ENCODE measurements around the gene GIPR. TPM values are rescaled to one million over a fixed set of nuclear protein-coding genes. Genes with fewer than 3 reads are reported as not detected.

GIPR gene
- total and polyA plus RNA-seq, 2 of the 13 experiments (the other 11 are each of a cell fraction or from before 2014, with no cell fraction given): 0.15 to 1.2 TPM

DNA sequence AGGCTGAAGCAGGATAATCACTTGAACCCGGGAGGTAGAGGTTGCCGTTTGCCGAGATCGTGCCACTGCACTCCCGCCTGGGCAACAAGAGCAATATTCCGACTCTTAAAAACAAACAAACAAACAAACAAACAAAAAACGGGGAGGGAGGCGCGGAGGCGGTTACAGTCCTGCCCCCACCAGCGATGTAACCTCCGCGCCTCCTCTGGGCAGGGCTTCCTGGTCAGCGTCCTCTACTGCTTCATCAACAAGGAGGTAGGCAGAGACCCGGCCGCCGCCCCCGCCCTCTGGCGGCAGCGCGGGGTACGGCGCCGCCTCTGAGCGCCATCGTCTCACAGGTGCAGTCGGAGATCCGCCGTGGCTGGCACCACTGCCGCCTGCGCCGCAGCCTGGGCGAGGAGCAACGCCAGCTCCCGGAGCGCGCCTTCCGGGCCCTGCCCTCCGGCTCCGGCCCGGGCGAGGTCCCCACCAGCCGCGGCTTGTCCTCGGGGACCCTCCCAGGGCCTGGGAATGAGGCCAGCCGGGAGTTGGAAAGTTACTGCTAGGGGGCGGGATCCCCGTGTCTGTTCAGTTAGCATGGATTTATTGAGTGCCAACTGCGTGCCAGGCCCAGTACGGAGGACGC lies 13.5 kb downstream of the GIPR start (continued):
- TF ChIP-seq CSRNP1 (CRISPR knock-in tag; IDR thresholded peaks at IDR 0.05) (peak; percentile 81; the same call in 1 of the 2 replicates), POLR2G (IDR thresholded peaks at IDR 0.05; ENCODE audit: low read depth, low read length) (peak; percentile 57; the same call in 1 of the 2 replicates), TSC22D2 (CRISPR knock-in tag; IDR thresholded peaks at IDR 0.05; ENCODE audit: borderline replicate concordance) (0 out of 2 replicates have a peak, but pooled peaks have one; percentile 31), STAG1 (CRISPR knock-in tag; IDR thresholded peaks at IDR 0.05) (peak; percentile 66), NFRKB (IDR thresholded peaks at IDR 0.05) (no peak), LCORL (IDR thresholded peaks at IDR 0.05) (no peak), LCORL (CRISPR knock-in tag; IDR thresholded peaks at IDR 0.05) (peak; percentile 55), SSRP1 (CRISPR knock-in tag; IDR thresholded peaks at IDR 0.05) (0 out of 2 replicates have a peak, but pooled peaks have one; percentile 54), FOSL2 (CRISPR knock-in tag; IDR thresholded peaks at IDR 0.05) (0 out of 2 replicates have a peak, but pooled peaks have one; percentile 8), THAP11 (CRISPR knock-in tag; IDR thresholded peaks at IDR 0.05) (peak; percentile 74), DDIT3 (CRISPR knock-in tag; IDR thresholded peaks at IDR 0.05) (no peak), ZNF207 (IDR thresholded peaks at IDR 0.05; ENCODE audit: borderline replicate concordance) (no peak), MIER3 (CRISPR knock-in tag; IDR thresholded peaks at IDR 0.05; ENCODE audit: borderline replicate concordance) (peak; percentile 50; the same call in 1 of the 2 replicates), HNRNPK (IDR thresholded peaks at IDR 0.05; ENCODE audit: low read depth, low read length, poor library complexity, severe bottlenecking) (no peak), ETV6 (CRISPR knock-in tag; conservative IDR thresholded peaks at IDR 0.05) (0 out of 2 replicates have a peak, but pooled peaks have one; percentile 40), POGZ (CRISPR knock-in tag; IDR thresholded peaks at IDR 0.05) (peak; percentile 34; the same call in 1 of the 2 replicates)
- TF ChIP-seq, protein P1, sequence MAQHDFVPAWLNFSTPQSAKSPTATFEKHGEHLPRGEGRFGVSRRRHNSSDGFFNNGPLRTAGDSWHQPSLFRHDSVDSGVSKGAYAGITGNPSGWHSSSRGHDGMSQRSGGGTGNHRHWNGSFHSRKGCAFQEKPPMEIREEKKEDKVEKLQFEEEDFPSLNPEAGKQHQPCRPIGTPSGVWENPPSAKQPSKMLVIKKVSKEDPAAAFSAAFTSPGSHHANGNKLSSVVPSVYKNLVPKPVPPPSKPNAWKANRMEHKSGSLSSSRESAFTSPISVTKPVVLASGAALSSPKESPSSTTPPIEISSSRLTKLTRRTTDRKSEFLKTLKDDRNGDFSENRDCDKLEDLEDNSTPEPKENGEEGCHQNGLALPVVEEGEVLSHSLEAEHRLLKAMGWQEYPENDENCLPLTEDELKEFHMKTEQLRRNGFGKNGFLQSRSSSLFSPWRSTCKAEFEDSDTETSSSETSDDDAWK (CRISPR knock-in tag; IDR thresholded peaks at IDR 0.05): no peak
- TF ChIP-seq, protein P2, sequence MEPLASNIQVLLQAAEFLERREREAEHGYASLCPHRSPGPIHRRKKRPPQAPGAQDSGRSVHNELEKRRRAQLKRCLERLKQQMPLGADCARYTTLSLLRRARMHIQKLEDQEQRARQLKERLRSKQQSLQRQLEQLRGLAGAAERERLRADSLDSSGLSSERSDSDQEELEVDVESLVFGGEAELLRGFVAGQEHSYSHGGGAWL (CRISPR knock-in tag; IDR thresholded peaks at IDR 0.05): peak; percentile 62; the same call in 1 of the 2 replicates
- TF ChIP-seq, protein P3, sequence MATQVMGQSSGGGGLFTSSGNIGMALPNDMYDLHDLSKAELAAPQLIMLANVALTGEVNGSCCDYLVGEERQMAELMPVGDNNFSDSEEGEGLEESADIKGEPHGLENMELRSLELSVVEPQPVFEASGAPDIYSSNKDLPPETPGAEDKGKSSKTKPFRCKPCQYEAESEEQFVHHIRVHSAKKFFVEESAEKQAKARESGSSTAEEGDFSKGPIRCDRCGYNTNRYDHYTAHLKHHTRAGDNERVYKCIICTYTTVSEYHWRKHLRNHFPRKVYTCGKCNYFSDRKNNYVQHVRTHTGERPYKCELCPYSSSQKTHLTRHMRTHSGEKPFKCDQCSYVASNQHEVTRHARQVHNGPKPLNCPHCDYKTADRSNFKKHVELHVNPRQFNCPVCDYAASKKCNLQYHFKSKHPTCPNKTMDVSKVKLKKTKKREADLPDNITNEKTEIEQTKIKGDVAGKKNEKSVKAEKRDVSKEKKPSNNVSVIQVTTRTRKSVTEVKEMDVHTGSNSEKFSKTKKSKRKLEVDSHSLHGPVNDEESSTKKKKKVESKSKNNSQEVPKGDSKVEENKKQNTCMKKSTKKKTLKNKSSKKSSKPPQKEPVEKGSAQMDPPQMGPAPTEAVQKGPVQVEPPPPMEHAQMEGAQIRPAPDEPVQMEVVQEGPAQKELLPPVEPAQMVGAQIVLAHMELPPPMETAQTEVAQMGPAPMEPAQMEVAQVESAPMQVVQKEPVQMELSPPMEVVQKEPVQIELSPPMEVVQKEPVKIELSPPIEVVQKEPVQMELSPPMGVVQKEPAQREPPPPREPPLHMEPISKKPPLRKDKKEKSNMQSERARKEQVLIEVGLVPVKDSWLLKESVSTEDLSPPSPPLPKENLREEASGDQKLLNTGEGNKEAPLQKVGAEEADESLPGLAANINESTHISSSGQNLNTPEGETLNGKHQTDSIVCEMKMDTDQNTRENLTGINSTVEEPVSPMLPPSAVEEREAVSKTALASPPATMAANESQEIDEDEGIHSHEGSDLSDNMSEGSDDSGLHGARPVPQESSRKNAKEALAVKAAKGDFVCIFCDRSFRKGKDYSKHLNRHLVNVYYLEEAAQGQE (IDR thresholded peaks at IDR 0.05; ENCODE audit: borderline replicate concordance in 1 of 2, low read depth in 1 of 2, low read length in 2 of 2): peak in 1 of 2 experiments; percentile 6; a peak in 1 of 4 replicates
- TF ChIP-seq, protein P4, sequence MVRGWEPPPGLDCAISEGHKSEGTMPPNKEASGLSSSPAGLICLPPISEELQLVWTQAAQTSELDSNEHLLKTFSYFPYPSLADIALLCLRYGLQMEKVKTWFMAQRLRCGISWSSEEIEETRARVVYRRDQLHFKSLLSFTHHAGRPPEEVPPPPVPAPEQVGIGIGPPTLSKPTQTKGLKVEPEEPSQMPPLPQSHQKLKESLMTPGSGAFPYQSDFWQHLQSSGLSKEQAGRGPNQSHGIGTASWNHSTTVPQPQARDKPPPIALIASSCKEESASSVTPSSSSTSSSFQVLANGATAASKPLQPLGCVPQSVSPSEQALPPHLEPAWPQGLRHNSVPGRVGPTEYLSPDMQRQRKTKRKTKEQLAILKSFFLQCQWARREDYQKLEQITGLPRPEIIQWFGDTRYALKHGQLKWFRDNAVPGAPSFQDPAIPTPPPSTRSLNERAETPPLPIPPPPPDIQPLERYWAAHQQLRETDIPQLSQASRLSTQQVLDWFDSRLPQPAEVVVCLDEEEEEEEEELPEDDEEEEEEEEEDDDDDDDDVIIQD (CRISPR knock-in tag; IDR thresholded peaks at IDR 0.05; ENCODE audit: low read depth): 0 out of 2 replicates have a peak, but pooled peaks have one; percentile 36
